T47D (cell line): ENCODE data around the gene AAK1.
"Not testable (repeated sequence)": the region's sequence is repeated elsewhere in the genome, so short reads cannot be mapped to it uniquely, and the experiment has no call there.

Experiments used
- DNase-seq, 2 experiments: peaks; one replicate each; pipeline versions ENCODE4 v3.0.0 to v3.0.0-alpha.2; 2011 to 2012; ENCODE audit warnings: low read depth in 1 of 2, low spot score in 1 of 2
- JUND ChIP-seq: IDR thresholded peaks from 2 replicates; pipeline ENCODE4 v1.6.1; 2012; ENCODE audit warnings: low read depth
- in situ Hi-C: cut with HindIII; loops from 2 replicates; pipeline ENCODE4 v1.10.0; 2016; ENCODE audit warnings: low sequenced_read_pairs, low pct_unique_long_range_greater_than_20kb

Gene AAK1

DNA sequence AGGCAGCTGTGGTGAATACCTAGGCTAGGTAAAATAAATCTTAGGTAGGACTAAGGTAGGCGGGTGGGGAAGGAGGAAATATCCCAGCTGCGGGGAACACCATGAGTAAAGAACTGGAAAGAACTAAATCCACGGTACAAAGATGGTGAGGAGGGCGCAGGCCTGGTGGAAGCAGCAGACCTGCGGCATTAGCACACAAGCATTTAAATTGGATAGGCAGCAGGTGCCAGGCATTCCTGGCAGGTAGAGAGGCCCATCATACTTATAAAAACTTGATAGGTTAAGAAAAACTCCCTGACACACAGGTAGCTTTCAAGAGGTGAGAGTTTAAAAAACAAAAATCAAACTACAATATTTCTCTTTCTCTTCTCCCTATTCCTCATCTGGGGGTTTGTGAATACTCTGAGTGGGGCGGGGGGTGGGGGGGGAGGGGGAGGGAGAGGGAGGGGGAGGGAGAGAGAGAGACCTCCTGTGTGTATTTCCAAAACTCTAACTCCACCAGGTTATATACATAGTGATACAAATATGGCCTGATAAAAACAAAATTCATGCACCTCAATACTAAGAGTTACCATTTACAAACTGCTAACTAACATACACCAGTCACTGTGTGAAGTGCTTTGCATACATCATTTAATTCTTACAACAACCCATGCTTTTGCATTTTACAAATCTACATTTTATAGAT is 13.5 kb downstream of the AAK1 start:
- in situ Hi-C loops = no loop called here
- no peak for TF ChIP-seq JUND
- no peak for DNase-seq

DNA sequence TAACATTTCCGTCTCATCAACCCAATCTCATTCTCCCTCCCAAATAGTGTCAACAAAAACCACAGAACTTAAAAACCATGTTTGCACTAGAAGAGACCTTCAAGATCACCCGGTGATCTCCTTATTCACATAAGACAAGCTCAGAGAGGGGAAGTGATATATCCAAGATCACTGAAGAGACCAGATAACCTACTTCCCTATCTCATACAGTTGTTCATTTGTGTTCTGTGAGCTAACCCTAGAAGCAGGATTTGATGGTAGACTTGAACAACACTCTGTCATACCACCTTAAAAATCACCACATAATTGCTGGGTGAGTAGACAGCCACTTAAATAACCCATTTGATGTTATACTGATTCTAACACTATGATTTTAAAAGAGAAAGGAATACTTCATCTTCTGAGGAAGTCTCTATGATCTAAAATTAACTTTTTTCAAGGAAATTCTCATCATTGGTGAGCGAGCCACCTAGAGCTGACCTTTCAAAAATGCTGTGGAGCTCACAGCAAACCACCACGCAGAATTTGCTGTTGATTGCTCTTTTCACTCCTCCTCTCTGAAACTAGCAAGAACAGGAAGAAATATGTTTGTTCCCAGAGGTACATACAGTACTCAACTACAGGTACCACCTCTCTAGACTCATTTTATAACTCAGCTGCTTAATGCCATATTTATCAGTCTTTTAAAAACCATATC is 15.1 kb downstream of the AAK1 start:
- DNase-seq = no peak
- in situ Hi-C loops = no loop called here
- no peak for TF ChIP-seq JUND

DNA sequence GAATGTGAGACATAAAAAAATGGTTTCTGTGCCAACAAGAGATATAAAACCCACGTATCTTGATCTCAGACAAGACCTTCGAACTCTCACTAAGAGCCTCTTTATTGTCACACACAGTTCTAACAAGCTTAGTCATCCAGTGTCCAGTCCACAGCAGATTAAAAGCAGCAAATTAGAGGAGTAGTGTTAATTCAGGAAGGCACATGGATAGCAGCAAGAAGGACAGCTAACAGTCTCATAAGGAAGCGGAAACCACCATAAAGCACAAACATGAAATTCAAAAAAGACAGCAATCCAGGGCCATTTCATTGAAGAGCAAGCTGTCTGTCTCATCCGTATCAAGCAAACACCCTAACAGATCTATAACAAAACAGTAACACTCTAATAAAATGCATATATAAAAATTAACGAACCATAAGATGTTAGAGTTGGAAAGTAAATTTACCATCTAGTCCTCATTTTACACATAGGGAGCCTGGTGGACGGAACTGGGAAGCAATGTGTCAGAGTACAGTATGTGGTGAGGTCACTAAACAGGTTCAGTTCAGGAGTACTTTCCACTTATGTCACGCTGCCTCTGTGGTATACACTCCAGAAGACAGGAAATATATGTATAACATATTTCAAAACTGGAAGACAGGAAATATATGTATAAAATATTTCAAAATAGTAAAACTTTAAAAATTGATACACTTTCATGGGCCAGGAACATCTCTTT is 18.3 kb downstream of the AAK1 start:
- DNase-seq = no peak
- in situ Hi-C loops = no loop called here
- no peak for TF ChIP-seq JUND

DNA sequence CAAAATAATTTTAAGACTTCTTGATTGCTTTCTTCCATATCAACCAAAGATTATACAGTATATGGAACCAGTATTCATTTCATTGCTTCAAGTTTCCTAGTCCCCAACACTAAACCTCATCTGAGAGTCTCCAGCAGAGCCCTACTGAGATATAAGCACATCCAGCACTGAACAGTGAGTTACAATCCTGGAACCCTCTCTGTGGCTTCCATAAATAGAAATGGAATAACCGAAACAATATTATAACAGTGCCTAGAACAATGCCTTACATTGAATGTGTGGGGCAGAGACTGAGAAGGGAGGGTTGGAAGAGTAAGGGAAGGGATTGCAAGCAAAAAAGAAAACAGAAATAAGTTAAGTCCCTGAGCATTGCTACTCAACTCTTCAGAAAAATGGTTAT is 18.9 kb downstream of the AAK1 start:
- no peak for DNase-seq
- no peak for TF ChIP-seq JUND

DNA sequence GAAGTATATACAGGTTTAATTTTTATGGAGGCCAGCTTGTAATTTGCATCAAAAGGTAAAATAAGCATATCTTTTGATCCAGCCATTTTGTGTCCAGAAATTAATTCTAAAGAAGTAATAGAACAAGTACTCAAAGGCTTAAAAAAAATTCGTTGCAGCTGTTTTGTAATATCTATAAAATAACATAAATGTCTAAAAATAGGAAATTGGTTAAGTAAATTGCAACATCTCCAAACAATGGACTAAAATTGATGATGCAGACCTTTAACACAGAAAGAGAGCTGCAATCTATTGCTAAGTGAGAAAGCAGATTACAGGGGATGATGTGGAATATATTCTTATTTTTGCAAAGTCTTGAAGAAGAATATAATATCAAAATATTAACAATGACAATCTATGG is 19.4 kb downstream of the AAK1 start:
- in situ Hi-C loops = no loop called here
- TF ChIP-seq JUND = no peak
- no peak for DNase-seq

More for the DNA sequence above, 18.9 kb downstream of the AAK1 start:
- in situ Hi-C loops = no loop called here

DNA sequence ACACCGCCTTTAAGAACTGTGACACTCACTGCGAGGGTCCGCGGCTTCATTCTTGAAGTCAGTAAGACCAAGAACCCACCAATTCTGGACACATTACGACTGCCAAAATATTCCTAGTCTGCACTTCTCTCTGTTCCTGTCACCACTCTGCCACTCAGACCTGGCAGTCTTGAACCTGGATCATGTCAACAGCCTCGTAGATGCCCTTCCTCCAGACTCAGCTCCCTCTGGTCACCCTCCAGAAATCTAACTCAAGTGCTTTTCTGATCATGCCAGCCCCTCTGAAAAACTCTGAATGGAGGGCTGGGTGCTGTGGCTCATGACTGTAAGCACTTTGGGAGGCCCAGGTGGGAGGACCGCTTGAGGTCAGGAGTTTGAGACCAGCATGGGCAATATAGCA is 20.3 kb downstream of the AAK1 start:
- no peak for DNase-seq
- in situ Hi-C loops = no loop called here
- TF ChIP-seq JUND = no peak

DNA sequence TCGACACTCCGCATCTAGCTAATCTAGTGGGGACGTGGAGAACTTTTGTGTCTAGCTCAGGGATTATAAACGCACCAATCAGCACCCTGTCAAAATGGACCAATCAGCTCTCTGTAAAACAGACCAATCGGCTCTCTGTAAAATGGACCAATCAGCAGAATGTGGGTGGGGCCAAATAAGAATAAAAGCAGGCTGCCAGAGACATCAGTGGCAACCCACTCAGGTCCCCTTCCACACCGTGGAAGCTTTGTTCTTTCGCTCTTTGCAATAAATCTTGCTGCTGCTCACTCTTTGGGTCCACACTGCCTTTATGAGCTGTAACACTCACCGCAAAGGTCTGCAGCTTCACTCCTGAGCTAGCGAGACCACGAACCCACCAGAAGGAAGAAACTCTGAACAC is 20.7 kb downstream of the AAK1 start:
- DNase-seq, in situ Hi-C loops: not testable (repeated sequence)

DNA sequence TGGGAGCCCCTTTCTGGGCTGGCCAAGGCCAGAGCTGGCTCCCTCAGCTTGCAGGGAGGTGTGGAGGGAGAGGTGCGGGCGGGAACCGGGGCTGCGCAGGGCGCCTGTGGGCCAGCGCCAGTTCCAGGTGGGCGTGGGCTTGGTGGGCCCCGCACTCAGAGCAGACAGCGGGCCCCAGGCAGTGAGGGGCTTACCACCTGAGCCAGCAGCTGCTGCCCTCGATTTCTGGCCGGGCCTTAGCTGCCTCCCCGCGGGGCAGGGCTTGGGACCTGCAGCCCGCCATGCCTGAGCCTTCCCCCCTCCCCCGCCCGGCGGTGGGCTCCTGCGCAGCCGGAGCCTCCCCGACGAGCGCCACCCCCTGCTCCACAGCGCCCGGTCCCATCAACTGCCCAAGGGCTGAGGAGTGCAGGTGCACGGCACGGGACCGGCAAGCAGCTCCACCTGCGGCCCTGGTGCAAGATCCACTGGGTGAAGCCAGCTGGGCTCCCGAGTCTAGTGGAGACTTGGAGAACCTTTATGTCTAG is 21.5 kb downstream of the AAK1 start:
- DNase-seq, in situ Hi-C loops: not testable (repeated sequence)

DNA sequence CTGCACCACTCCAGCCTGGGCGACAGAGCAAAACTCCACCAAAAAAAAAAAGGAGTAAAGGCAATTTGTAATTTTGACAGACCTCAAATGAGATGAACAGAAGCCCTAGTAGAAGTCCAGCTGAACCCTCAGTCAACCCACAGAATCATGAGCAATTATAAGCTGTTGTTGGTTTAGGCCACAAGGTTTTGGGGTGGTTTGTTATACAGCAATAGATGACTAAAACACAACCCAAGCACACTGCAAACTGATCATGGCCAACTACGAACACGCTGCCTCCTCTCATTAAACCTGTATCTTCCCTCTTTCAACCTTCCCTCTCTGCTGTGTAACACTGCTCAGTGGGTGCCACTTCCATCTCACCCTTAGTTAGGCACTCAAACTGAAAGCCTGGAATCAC is 22.1 kb downstream of the AAK1 start:
- in situ Hi-C loops = no loop called here

DNA sequence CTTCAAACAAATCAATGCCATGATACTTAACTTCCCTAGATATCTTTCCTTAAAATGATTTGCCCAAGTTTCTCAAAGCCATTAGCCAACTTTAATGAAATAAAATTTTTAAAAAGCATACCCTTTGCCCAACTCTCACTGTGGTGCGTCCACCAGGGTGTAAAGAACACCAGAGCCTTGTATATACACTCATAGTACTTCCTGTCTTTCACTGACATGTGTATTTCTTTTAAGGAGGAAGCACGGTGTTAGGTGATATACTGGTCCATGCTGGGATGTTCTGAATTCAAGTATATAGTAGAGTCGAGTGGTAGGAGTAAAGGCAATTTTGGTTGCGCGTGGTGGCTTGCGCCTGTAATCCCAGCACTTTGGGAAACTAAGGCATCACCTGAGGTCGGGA is 22.7 kb downstream of the AAK1 start:
- TF ChIP-seq JUND = no peak
- in situ Hi-C loops = no loop called here
- DNase-seq = no peak

More for the DNA sequence above, 22.1 kb downstream of the AAK1 start:
- no peak for DNase-seq
- TF ChIP-seq JUND = no peak

DNA sequence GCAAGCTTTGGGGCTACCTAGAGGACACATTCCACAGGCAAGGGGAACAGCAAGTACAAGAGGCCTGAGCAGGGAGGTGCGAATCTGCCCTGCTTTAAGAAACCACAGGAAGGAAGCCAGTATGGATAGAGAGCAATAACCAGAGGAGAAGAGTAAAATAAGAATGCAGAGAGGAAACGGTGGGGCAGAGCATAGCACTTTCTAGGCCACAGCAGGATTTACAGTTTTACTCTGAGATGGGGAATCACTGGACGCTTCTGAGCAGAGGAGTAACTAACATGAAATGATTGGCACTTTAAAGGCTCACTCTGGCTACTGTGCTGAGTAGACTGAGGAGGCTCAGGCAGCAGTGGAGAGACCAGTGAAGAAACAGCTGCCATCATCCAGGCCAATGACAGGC is 23.8 kb downstream of the AAK1 start:
- DNase-seq = no peak
- in situ Hi-C loops = no loop called here
- TF ChIP-seq JUND = no peak

DNA sequence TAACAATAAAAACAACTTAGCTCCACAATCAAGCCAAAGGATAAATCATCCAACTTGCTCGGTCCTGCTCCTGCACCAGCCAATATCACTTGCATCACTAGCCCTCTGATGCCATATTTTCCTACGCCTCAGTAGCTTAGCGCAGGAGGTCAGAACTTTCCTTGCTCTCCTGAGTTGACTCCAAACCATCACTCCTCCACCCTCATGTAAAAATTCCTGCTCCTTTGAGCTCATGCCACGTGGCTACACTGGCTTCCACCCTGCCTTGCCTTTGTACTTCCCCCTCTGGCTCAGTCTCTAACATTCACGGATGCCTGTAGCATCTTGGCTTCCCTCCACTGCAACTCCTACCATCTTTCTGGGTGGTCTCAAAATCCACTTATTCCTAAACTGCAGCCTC is 25.2 kb downstream of the AAK1 start:
- in situ Hi-C loops = no loop called here
- DNase-seq = no peak
- TF ChIP-seq JUND = no peak

DNA sequence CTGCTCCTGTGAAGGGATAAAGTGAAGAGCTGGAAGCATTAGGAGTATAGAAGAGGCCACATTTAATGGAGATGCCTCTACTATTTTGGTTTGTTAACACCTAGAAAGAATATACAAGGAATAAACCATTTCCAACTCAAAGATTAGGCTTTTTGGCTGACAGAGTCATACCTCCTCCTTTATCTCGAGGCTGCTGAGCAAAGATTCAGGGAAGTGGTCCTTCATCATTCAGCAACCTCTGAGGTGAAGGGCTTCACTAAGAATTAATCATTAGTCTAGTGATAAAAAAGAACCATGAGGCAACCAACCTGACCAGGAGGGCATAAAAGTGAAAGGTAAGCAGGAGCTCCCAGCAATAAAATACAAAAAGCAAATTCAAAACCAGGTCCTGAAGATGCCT is 25.8 kb downstream of the AAK1 start:
- in situ Hi-C loops = no loop called here
- no peak for DNase-seq
- no peak for TF ChIP-seq JUND
